HepG2 (cell line): ENCODE measurements around the gene TRIM31. TPM values are rescaled to one million over a fixed set of nuclear protein-coding genes. Genes with fewer than 3 reads are reported as not detected.

Experiments used
- ATAC-seq: fragments of 200-7000 bp; cut with Tn5 transposase; 3 replicates; pipeline ENCODE4 v1.9.1; 2020; ENCODE audit warnings: mild to moderate bottlenecking, moderate library complexity
- BruUV-seq: library from RNA; stranded (reverse); fragments of 400-500 nt; replicated peaks from 2 replicates; lab custom pipeline; 2021; lab: Mats Ljungman, UMichigan
- CTCF ChIA-PET: fragments of 300-600 bp; formaldehyde crosslinking; extraction: SDS; loops from one replicate; lab custom pipeline; 2021; ENCODE audit warnings: low total read pairs, inconsistent platforms, low intra/inter-chr PET ratio; lab: Yijun Ruan, JAX
- POLR2A ChIA-PET: fragments of 350-600 bp; sonication (Branson Sonifier 250); formaldehyde crosslinking; loops from one replicate; lab custom pipeline; 2020; ENCODE audit warnings: antibody characterized with exemption, inconsistent platforms; lab: Yijun Ruan, JAX
- DNase-seq: peaks from one replicate; pipeline ENCODE4 v3.0.0-alpha.2; 2015; ENCODE audit warnings: low spot score
- FAIRE-seq: peaks from 3 replicates; lab custom pipeline; 2011; peaks lifted over from hg19 to GRCh38; lab: Jason Lieb, UNC
- H2AFZ ChIP-seq: one replicate; pipeline ENCODE4 v1.6.1; 2011; ENCODE audit warnings: low read length, inconsistent platforms
- H3K27ac ChIP-seq: fragments of 300-600 bp; 3 replicates; pipeline ENCODE4 v1.8.0; 2011; ENCODE audit warnings: mixed run types, mild to moderate bottlenecking, mixed read lengths, low read length, inconsistent platforms; ENCODE audit not compliant: insufficient read depth; ENCODE audit errors: extremely low read length
- H3K27me3 ChIP-seq, 2 experiments: fragments of 200-600 bp in 1 of 2; 2 replicates in 1 of 2; 3 replicates in 1 of 2; pipeline versions ENCODE4 v1.6.0 to v1.8.0; 2011; ENCODE audit warnings: low read length in 2 of 2, mild to moderate bottlenecking in 2 of 2, moderate library complexity in 2 of 2, inconsistent platforms in 1 of 2; ENCODE audit not compliant: insufficient read depth in 2 of 2, control insufficient read depth in 1 of 2
- H3K36me3 ChIP-seq, 2 experiments: fragments of 200-600 bp in 1 of 2; replicated peaks in 1 of 2; 2 replicates in 1 of 2; 3 replicates in 1 of 2; pipeline versions ENCODE4 v1.5.1 to v1.8.0; 2011; ENCODE audit warnings: low read length in 2 of 2, inconsistent platforms in 1 of 2; ENCODE audit not compliant: insufficient read depth in 2 of 2, control insufficient read depth in 1 of 2
- H3K4me1 ChIP-seq: 2 replicates; pipeline ENCODE4 v1.5.1; 2012; ENCODE audit warnings: low read length, inconsistent platforms; ENCODE audit not compliant: insufficient read depth
- H3K4me2 ChIP-seq: 2 replicates; pipeline ENCODE4 v1.6.0; 2011; ENCODE audit warnings: low read depth, low read length, inconsistent platforms
- H3K4me3 ChIP-seq, 3 experiments: fragments of 200-600 bp in 1 of 3; sonication (generic), shearing (Covaris generic) in 1 of 3; replicated peaks in 1 of 3; 2 replicates each; pipeline ENCODE4 v1.5.1; 2011 to 2016; ENCODE audit warnings: low read length in 3 of 3, inconsistent platforms in 2 of 3, low read depth in 2 of 3, mild to moderate bottlenecking in 2 of 3, control low read depth in 1 of 3, mixed read lengths in 1 of 3; ENCODE audit not compliant: insufficient read depth in 1 of 3
- H3K79me2 ChIP-seq: one replicate; pipeline ENCODE4 v1.6.1; 2011; ENCODE audit warnings: low read length, inconsistent platforms; ENCODE audit not compliant: insufficient read depth
- H3K9ac ChIP-seq: 2 replicates; pipeline ENCODE4 v1.6.0; 2011; ENCODE audit warnings: mild to moderate bottlenecking, low read depth, low read length, inconsistent platforms; ENCODE audit not compliant: insufficient read depth
- H3K9me3 ChIP-seq: 2 replicates; pipeline ENCODE4 v1.5.1; 2012; ENCODE audit warnings: mild to moderate bottlenecking, low read length
- H4K20me1 ChIP-seq: 2 replicates; pipeline ENCODE4 v1.6.0; 2011; ENCODE audit warnings: inconsistent platforms, mild to moderate bottlenecking, low read length, moderate library complexity; ENCODE audit not compliant: insufficient read depth
- ATF3 ChIP-seq: sonication (generic); formaldehyde crosslinking; IDR thresholded peaks from 2 replicates; pipeline ENCODE4 v1.4.0; 2020; ENCODE audit warnings: missing genetic modification reagents
- BHLHE40 ChIP-seq: IDR thresholded peaks from 2 replicates; pipeline ENCODE4 v1.6.1; 2011; ENCODE audit warnings: low read length, improper control_type of control experiment
- CEBPB ChIP-seq: IDR thresholded peaks from 2 replicates; pipeline ENCODE4 v1.6.1; 2011; ENCODE audit warnings: low read depth, low read length, improper control_type of control experiment, borderline replicate concordance
- ERF ChIP-seq: IDR thresholded peaks from 2 replicates; pipeline ENCODE4 v1.6.1; 2018; ENCODE audit warnings: missing biosample characterization, missing genetic modification reagents
- HOXA3 ChIP-seq: sonication (generic); formaldehyde crosslinking; IDR thresholded peaks from 2 replicates; pipeline ENCODE4 v1.5.0; 2020; ENCODE audit warnings: missing genetic modification reagents
- KLF9 ChIP-seq: IDR thresholded peaks from 2 replicates; pipeline ENCODE4 v1.6.1; 2016; ENCODE audit warnings: low read depth
- PAF1 ChIP-seq: IDR thresholded peaks from 2 replicates; pipeline ENCODE4 v1.6.1; 2016; ENCODE audit warnings: missing genetic modification reagents, missing compliant biosample characterization
- RFXANK ChIP-seq: IDR thresholded peaks from 2 replicates; pipeline ENCODE4 v1.6.1; 2016
- TP53 ChIP-seq: sonication (generic); formaldehyde crosslinking; conservative IDR thresholded peaks from 2 replicates; pipeline ENCODE4 v1.4.0; 2020; ENCODE audit warnings: missing genetic modification reagents
- ZFP36L1 ChIP-seq: sonication (generic); formaldehyde crosslinking; IDR thresholded peaks from 2 replicates; pipeline ENCODE4 v1.8.0; 2022; ENCODE audit warnings: mild to moderate bottlenecking, missing genetic modification reagents, moderate library complexity
- ZFP41 ChIP-seq: sonication (generic); formaldehyde crosslinking; IDR thresholded peaks from 2 replicates; pipeline ENCODE4 v1.4.0; 2020; ENCODE audit warnings: mild to moderate bottlenecking, missing genetic modification reagents, borderline replicate concordance
- ZNF274 ChIP-seq: sonication (generic); formaldehyde crosslinking; IDR thresholded peaks from 2 replicates; pipeline ENCODE4 v1.5.1; 2020; ENCODE audit warnings: mild to moderate bottlenecking, missing genetic modification reagents
- WGBS: methylation state at CpG from one replicate; pipeline ENCODE4 v1.1.6; 2017; ENCODE audit warnings: low lambda C conversion rate; 5-methylcytosine and 5-hydroxymethylcytosine counted together
- in situ Hi-C: cut with HindIII; loops from 2 replicates; pipeline ENCODE4 v1.10.0; 2017; ENCODE audit warnings: low pct_unique_long_range_greater_than_20kb; ENCODE audit not compliant: extremely low pct_ligation_motif_present
- intact Hi-C: fragments of 100-400 bp; cut with micrococcal nuclease; formaldehyde crosslinking; loops from one replicate; pipeline ENCODE4 v1.10.0; 2022; ENCODE audit not compliant: unreplicated experiment
- polyA plus RNA-seq, 8 experiments: library from polyadenylated mRNA; depleted of rRNA in 3 of 8; stranded (reverse) in 7 of 8; unstranded in 1 of 8; fragments of >200 nt; fragmentation: Illumina TruSeq in 4 of 8; extraction: Trizol in 4 of 8; gene quantifications; 2 replicates each; pipeline versions ENCODE4 v1.2.1 to v1.2.3, GENCODE V29; 2011 to 2016; ENCODE audit warnings: low read depth in 4 of 8, missing spikeins in 1 of 8, mixed read lengths in 1 of 8; ENCODE audit not compliant: insufficient read depth in 1 of 8
- total RNA-seq, 5 experiments: library from RNA; depleted of rRNA; stranded (reverse); fragments of >200 nt; fragmentation: Illumina TruSeq; extraction: Trizol; gene quantifications; 2 replicates each; pipeline ENCODE4 v1.2.3, GENCODE V29; 2016; ENCODE audit warnings: low read depth in 1 of 5

TRIM31 gene
- total and polyA plus RNA-seq, 2 of the 13 experiments (the other 11 are each of a cell fraction or from before 2014, with no cell fraction given): 0.13 to 0.51 TPM

- WGBS: 66% methylated on average over 2 of the region's 2 CpGs
- no peak overlapping the region for H3K9ac ChIP-seq
- intact Hi-C loops (no loop called here), in situ Hi-C loops (no loop called here)
- H3K79me2 ChIP-seq: peaks cover 44% of the 10 kb centered on the region
- peaks cover 0 to 4% of the 10 kb centered on the region in 2 experiments; a peak in 1 of 5 replicates for H3K27me3 ChIP-seq
- FAIRE-seq: no peak
- peak overlapping the region; percentile 99; the same call in 1 of the 2 replicates for H3K4me2 ChIP-seq
- H3K36me3 ChIP-seq: no peaks in the 10 kb centered on the region
- H3K9me3 ChIP-seq: no peaks in the 10 kb centered on the region
- H3K27ac ChIP-seq: no peak overlapping the region
- TF ChIP-seq KLF9 (CRISPR knock-in tag): no peak
- TF ChIP-seq BHLHE40: no peak
- TF ChIP-seq ERF (CRISPR knock-in tag): no peak
- no peak for TF ChIP-seq RFXANK (CRISPR knock-in tag)
- no peak for TF ChIP-seq CEBPB
- TF ChIP-seq TP53 (CRISPR knock-in tag): no peak
- no peak for TF ChIP-seq ZFP41 (CRISPR knock-in tag)
- no peak for TF ChIP-seq PAF1
- TF ChIP-seq ATF3: no peak
- no peak for TF ChIP-seq ZFP36L1 (CRISPR knock-in tag)
- no peak for TF ChIP-seq ZNF274 (CRISPR knock-in tag)
- TF ChIP-seq HOXA3 (CRISPR knock-in tag): no peak
- ChIA-PET CTCF (no interaction called here), POLR2A (no interaction called here)
- H3K4me3 ChIP-seq: no peak overlapping the region
- H2AFZ ChIP-seq: no peak overlapping the region
- BruUV-seq: no TSS peak
- H4K20me1 ChIP-seq: no peaks in the 10 kb centered on the region
- ATAC-seq: no peak
- peaks cover 43% of the 10 kb centered on the region for H3K4me1 ChIP-seq
- DNase-seq: no peak
Measured at GRCh38 chr6:30063315-30063714, 49.6 kb downstream of the TRIM31 start.
